GM13977 (cell line): ENCODE data around the gene MAB21L1.

Experiments used
- DNase-seq: peaks from one replicate; pipeline ENCODE4 v3.0.0; 2012; ENCODE audit warnings: low spot score
- CTCF ChIP-seq: IDR thresholded peaks from 2 replicates; pipeline ENCODE4 v1.5.1; 2012; ENCODE audit warnings: mild to moderate bottlenecking, control low read depth; ENCODE audit not compliant: insufficient read depth; ENCODE audit errors: extremely low read depth, missing control alignments
- in situ Hi-C: fragments of 300-500 bp; cut with MboI; formaldehyde crosslinking; loops from one replicate; pipeline ENCODE4 v1.12.0; 2022; ENCODE audit warnings: low sequenced_read_pairs, low pct_unique_long_range_greater_than_20kb, mixed read lengths, inconsistent platforms; ENCODE audit not compliant: unreplicated experiment

Gene MAB21L1

GRCh38 chr13:35496761-35497386, 20.4 kb upstream of the MAB21L1 start:
- in situ Hi-C loops, result no loop called here
- no peak for TF ChIP-seq CTCF
- DNase-seq, result no peak

GRCh38 chr13:35496006-35496405, 19.5 kb upstream of the MAB21L1 start:
- no peak for DNase-seq
- in situ Hi-C loops, result no loop called here
- no peak for TF ChIP-seq CTCF

- DNase-seq, result no peak
- in situ Hi-C loops, result no loop called here
Measured at GRCh38 chr13:35489050-35489449, 12.6 kb upstream of the MAB21L1 start.

GRCh38 chr13:35485424-35485823, 8.9 kb upstream of the MAB21L1 start:
- in situ Hi-C loops, result no loop called here
- no peak for DNase-seq
- TF ChIP-seq CTCF, result no peak

More at GRCh38 chr13:35489050-35489449, 12.6 kb upstream of the MAB21L1 start:
- no peak for TF ChIP-seq CTCF

GRCh38 chr13:35484384-35484783, 7.9 kb upstream of the MAB21L1 start:
- no peak for TF ChIP-seq CTCF
- in situ Hi-C loops, result no loop called here
- no peak for DNase-seq

GRCh38 chr13:35483761-35484160, 7.3 kb upstream of the MAB21L1 start:
- TF ChIP-seq CTCF, result no peak
- in situ Hi-C loops, result no loop called here

More at GRCh38 chr13:35483761-35484160, 7.3 kb upstream of the MAB21L1 start:
- DNase-seq, result no peak
